OCI-LY7 (cell line): ENCODE measurements around the gene SPO11. TPM values are rescaled to one million over a fixed set of nuclear protein-coding genes. Genes with fewer than 3 reads are reported as not detected.

ENCODE experiments used
- BruUV-seq: library from RNA; stranded (reverse); fragments of 400-500 nt; replicated peaks from 2 replicates; lab custom pipeline; 2021; lab: Mats Ljungman, UMichigan
- CTCF ChIA-PET: fragments of 300-600 bp; sonication (Branson Sonifier 250); formaldehyde crosslinking; loops from one replicate; lab custom pipeline; 2022; ENCODE audit warnings: antibody characterized with exemption; ENCODE audit not compliant: unreplicated experiment; lab: Charles Lee
- POLR2A ChIA-PET: fragments of 300-600 bp; sonication (Branson Sonifier 250); formaldehyde crosslinking; loops from one replicate; lab custom pipeline; 2022; ENCODE audit warnings: antibody characterized with exemption; lab: Charles Lee
- DNase-seq: peaks from one replicate; pipeline ENCODE4 v3.0.0-alpha.2; 2015; ENCODE audit warnings: low spot score
- H2AFZ ChIP-seq: fragments of 200-600 bp; sonication (generic), shearing (Covaris generic); 2 replicates; pipeline ENCODE4 v1.6.1; 2014; ENCODE audit warnings: mild to moderate bottlenecking, antibody characterized with exemption, low read length, moderate library complexity
- H3K27ac ChIP-seq: fragments of 200-600 bp; sonication (generic); 2 replicates; pipeline ENCODE4 v1.5.1; 2014; ENCODE audit warnings: mixed run types, low read depth, mild to moderate bottlenecking, moderate library complexity, low read length, inconsistent platforms; ENCODE audit not compliant: poor library complexity, severe bottlenecking
- H3K36me3 ChIP-seq: fragments of 200-600 bp; sonication (generic); 2 replicates; pipeline ENCODE4 v1.6.1; 2014; ENCODE audit warnings: mild to moderate bottlenecking, antibody characterized with exemption, low read length, moderate library complexity, mixed read lengths; ENCODE audit not compliant: insufficient read depth
- H3K4me1 ChIP-seq: fragments of 200-600 bp; sonication (generic); 2 replicates; pipeline ENCODE4 v1.5.1; 2014; ENCODE audit warnings: mild to moderate bottlenecking, low read length; ENCODE audit not compliant: insufficient read depth, poor library complexity, severe bottlenecking
- H3K4me2 ChIP-seq: fragments of 200-600 bp; sonication (generic); 2 replicates; pipeline ENCODE4 v1.6.1; 2014; ENCODE audit warnings: mild to moderate bottlenecking, low read length
- H3K4me3 ChIP-seq: fragments of 200-600 bp; sonication (generic); 2 replicates; pipeline ENCODE4 v1.5.1; 2014; ENCODE audit warnings: mild to moderate bottlenecking, low read depth, low read length; ENCODE audit not compliant: poor library complexity, severe bottlenecking
- H3K79me2 ChIP-seq: fragments of 200-600 bp; sonication (generic); 2 replicates; pipeline ENCODE4 v1.6.1; 2016; ENCODE audit warnings: low read depth, mild to moderate bottlenecking, low read length, moderate library complexity, mixed read lengths; ENCODE audit not compliant: insufficient read depth
- H3K9me2 ChIP-seq: fragments of 200-600 bp; sonication (generic); 2 replicates; pipeline ENCODE4 v1.6.1; 2016; ENCODE audit warnings: mild to moderate bottlenecking, low read length, mixed read lengths; ENCODE audit not compliant: insufficient read depth
- H3K9me3 ChIP-seq: fragments of 200-600 bp; sonication (generic); 2 replicates; pipeline ENCODE4 v1.6.1; 2014; ENCODE audit warnings: mild to moderate bottlenecking, mixed run types, low read length, mixed read lengths
- H4K20me1 ChIP-seq: fragments of 200-600 bp; sonication (generic); 2 replicates; pipeline ENCODE4 v1.6.1; 2014; ENCODE audit warnings: mild to moderate bottlenecking, antibody characterized with exemption, low read length, moderate library complexity, mixed read lengths; ENCODE audit not compliant: insufficient read depth
- EZH2phosphoT487 ChIP-seq: fragments of 200-600 bp; sonication (generic); IDR thresholded peaks from 2 replicates; pipeline ENCODE4 v1.6.1; 2018; ENCODE audit warnings: low read depth, borderline replicate concordance, mild to moderate bottlenecking, mixed run types, antibody characterized with exemption, low read length, moderate library complexity, mixed read lengths
- intact Hi-C: fragments of 100-400 bp; cut with micrococcal nuclease; formaldehyde crosslinking; loops from one replicate; pipeline ENCODE4 v1.10.0; 2022; ENCODE audit not compliant: unreplicated experiment
- total RNA-seq, 2 experiments: library from RNA; depleted of rRNA in 1 of 2; stranded (reverse); fragments of >200 nt in 1 of 2; shearing (Covaris generic) in 1 of 2; gene quantifications; 2 replicates each; pipeline ENCODE4 v1.2.3, GENCODE V29; 2014 to 2022
- TF ChIP-seq, protein P1 (sequence below): fragments of 200-600 bp; sonication (generic); conservative IDR thresholded peaks from 2 replicates; pipeline ENCODE4 v1.5.1; 2014; ENCODE audit warnings: mild to moderate bottlenecking, antibody characterized with exemption, low read length, moderate library complexity, mixed read lengths

SPO11 gene
- total RNA-seq, 2 experiments from 2014 or later: not detected

DNA sequence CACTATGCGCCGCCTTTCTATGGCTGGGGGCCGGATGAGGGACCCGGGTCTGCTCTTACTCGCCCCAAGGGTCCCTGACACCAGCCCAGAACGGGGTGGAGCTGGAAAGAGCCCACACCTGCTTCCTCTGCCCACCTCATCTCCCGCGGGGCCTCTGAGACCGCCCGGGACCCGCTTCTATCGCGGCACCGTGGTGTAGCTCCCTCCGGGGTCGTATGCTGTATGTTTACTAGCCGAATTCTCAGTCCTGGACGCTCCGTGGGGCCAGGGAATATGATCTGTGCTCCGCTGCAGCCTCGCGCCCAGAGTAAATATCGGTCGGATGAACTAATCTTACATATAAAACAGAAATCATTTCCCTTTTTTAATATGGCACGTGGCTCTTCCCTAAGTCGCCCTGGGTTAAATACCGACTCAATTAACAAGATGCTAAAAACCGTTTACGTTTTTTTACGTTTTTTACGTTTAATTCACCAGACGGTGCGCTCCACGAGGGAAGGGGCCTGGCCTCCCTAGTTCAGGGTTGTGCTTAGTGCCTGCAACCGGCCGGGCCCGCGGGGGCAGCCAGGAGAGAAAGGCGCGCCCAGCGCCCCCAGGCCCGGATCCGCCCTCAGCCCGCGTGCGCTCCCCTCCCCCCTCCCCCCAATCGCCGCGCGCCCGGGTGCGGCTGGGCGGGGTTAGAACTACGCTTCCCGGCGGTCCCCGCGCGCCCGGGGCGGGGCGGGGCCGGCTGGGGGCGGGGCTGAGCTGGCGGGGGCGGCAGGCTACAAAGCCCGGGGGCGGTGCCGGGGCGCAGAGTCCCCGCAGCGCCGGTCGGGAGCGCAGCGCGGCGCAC is 61.2 kb downstream of the SPO11 start, which contains the start of gene RBM38:
Gene RBM38, plus strand, starts transcription at position 793 of the 835 bp plus-strand sequence. CDS start 186 bp downstream, outside the sequence.
- intact Hi-C loops: loop anchor here (2.0 to 10.0 kb wide), 5 partner anchors 44 to 1774 kb away; partner anchors contain the start of gene ZNF831
- Histone ChIP-seq H3K9me3 (no peaks in the 10 kb centered on the region), H3K4me1 (peaks cover 58% of the 10 kb centered on the region), H3K4me3 (peak within 1 kb of the TSS; percentile 99), H3K79me2 (peaks cover 40% of the 10 kb centered on the region), H3K4me2 (peak within 1 kb of the TSS; percentile 95), H3K27ac (peak within 1 kb of the TSS; percentile 97), H2AFZ (peak within 1 kb of the TSS; percentile 37; the same call in 1 of the 2 replicates), H4K20me1 (peaks cover 22% of the 10 kb centered on the region), H3K9me2 (no peaks in the 10 kb centered on the region), H3K36me3 (peaks cover 39% of the 10 kb centered on the region)
- TF ChIP-seq, protein P1, sequence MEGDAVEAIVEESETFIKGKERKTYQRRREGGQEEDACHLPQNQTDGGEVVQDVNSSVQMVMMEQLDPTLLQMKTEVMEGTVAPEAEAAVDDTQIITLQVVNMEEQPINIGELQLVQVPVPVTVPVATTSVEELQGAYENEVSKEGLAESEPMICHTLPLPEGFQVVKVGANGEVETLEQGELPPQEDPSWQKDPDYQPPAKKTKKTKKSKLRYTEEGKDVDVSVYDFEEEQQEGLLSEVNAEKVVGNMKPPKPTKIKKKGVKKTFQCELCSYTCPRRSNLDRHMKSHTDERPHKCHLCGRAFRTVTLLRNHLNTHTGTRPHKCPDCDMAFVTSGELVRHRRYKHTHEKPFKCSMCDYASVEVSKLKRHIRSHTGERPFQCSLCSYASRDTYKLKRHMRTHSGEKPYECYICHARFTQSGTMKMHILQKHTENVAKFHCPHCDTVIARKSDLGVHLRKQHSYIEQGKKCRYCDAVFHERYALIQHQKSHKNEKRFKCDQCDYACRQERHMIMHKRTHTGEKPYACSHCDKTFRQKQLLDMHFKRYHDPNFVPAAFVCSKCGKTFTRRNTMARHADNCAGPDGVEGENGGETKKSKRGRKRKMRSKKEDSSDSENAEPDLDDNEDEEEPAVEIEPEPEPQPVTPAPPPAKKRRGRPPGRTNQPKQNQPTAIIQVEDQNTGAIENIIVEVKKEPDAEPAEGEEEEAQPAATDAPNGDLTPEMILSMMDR: no peak
- TF ChIP-seq EZH2phosphoT487: no peak
- DNase-seq: peak; percentile 94
- CTCF ChIA-PET: interaction anchor here (0.7 to 1.4 kb wide), 6 partner anchors 8 to 88 kb away, joined by 3 to 10 read pairs (median 4); no protein-coding TSS in a partner anchor
- TSS peak; percentile 92 for BruUV-seq
- POLR2A ChIA-PET: interaction anchor here (0.6 to 4.2 kb wide), 19 partner anchors 8 to 1777 kb away, joined by 3 to 21 read pairs (median 6); no protein-coding TSS in a partner anchor

GRCh38 chr20:57391439-57392301 is 62.1 kb downstream of the SPO11 start:
- DNase-seq: peak; percentile 60
- H3K4me2 ChIP-seq: peak overlapping the region; percentile 91
- POLR2A ChIA-PET: interaction anchor here (0.6 to 2.0 kb wide), 12 partner anchors 8 to 1776 kb away, joined by 3 to 11 read pairs (median 4); no protein-coding TSS in a partner anchor
- BruUV-seq: no TSS peak
- no peak overlapping the region for H2AFZ ChIP-seq
- H3K4me3 ChIP-seq: peak overlapping the region; percentile 99
- H3K36me3 ChIP-seq: peaks cover 48% of the 10 kb centered on the region
- TF ChIP-seq EZH2phosphoT487: no peak
- TF ChIP-seq, protein P1: no peak
- CTCF ChIA-PET: interaction anchor here (0.8 to 1.2 kb wide), 2 partner anchors 42 to 82 kb away, joined by 3 to 4 read pairs; no protein-coding TSS in a partner anchor
- peaks cover 22% of the 10 kb centered on the region for H4K20me1 ChIP-seq
- peaks cover 48% of the 10 kb centered on the region for H3K79me2 ChIP-seq
- no peaks in the 10 kb centered on the region for H3K9me3 ChIP-seq
- peak overlapping the region; percentile 97 for H3K27ac ChIP-seq
- peaks cover 67% of the 10 kb centered on the region for H3K4me1 ChIP-seq
- H3K9me2 ChIP-seq: no peaks in the 10 kb centered on the region
- intact Hi-C loops: loop anchor here (2.0 to 10.0 kb wide), 5 partner anchors 43 to 1773 kb away; partner anchors contain the start of gene ZNF831
